K562 (cell line): ENCODE measurements around the gene EMC1. TPM values are rescaled to one million over a fixed set of nuclear protein-coding genes. Genes with fewer than 3 reads are reported as not detected.

ENCODE experiments used
- EZH2 ChIP-seq: IDR thresholded peaks from 2 replicates; pipeline ENCODE4 v1.6.1; 2012; ENCODE audit warnings: low read depth, mild to moderate bottlenecking, inconsistent platforms, low read length, borderline replicate concordance
- HSF4 ChIP-seq: fragments of 250-450 bp; sonication (Bioruptor Pico); IDR thresholded peaks from 2 replicates; pipeline ENCODE4 v2.1.2; 2022; ENCODE audit warnings: mild to moderate bottlenecking, moderate library complexity, borderline replicate concordance
- KAT7 ChIP-seq: sonication (generic); formaldehyde crosslinking; IDR thresholded peaks from 2 replicates; pipeline ENCODE4 v1.8.0; 2022; ENCODE audit warnings: missing genetic modification reagents, mild to moderate bottlenecking, borderline replicate concordance
- MECOM ChIP-seq: fragments of 250-450 bp; sonication (Bioruptor Pico); IDR thresholded peaks from 2 replicates; pipeline ENCODE4 v1.8.0; 2022; ENCODE audit warnings: inconsistent platforms
- NBN ChIP-seq: fragments of 450-650 bp; IDR thresholded peaks from 2 replicates; pipeline ENCODE4 v1.6.1; 2016; ENCODE audit warnings: low read depth, mild to moderate bottlenecking
- NCOR1 ChIP-seq: fragments of 450-650 bp; IDR thresholded peaks from 2 replicates; pipeline ENCODE4 v1.6.1; 2016; ENCODE audit warnings: mild to moderate bottlenecking, moderate library complexity
- NFE2 ChIP-seq: IDR thresholded peaks from 2 replicates; pipeline ENCODE4 v1.6.1; 2014; ENCODE audit warnings: antibody characterized with exemption, low read depth
- PCBP2 ChIP-seq: fragments of 200-400 bp; formaldehyde crosslinking; IDR thresholded peaks from 2 replicates; pipeline ENCODE4 v1.6.1; 2018; ENCODE audit warnings: low read length, low read depth, mild to moderate bottlenecking, moderate library complexity; ENCODE audit not compliant: poor library complexity, severe bottlenecking
- RFX7 ChIP-seq: fragments of 250-450 bp; sonication (Bioruptor Pico); IDR thresholded peaks from 2 replicates; pipeline ENCODE4 v1.5.1; 2021; ENCODE audit warnings: mild to moderate bottlenecking
- RNF2 ChIP-seq: sonication (generic); IDR thresholded peaks from 2 replicates; pipeline ENCODE4 v1.6.1; 2016
- SOX6 ChIP-seq: fragments of 450-650 bp; IDR thresholded peaks from 2 replicates; pipeline ENCODE4 v1.6.1; 2014; ENCODE audit warnings: mild to moderate bottlenecking
- SPI1 ChIP-seq: IDR thresholded peaks from 2 replicates; pipeline ENCODE4 v1.6.1; 2011; ENCODE audit warnings: low read depth, low read length, control low read depth, borderline replicate concordance
- STAT5A ChIP-seq: IDR thresholded peaks from 2 replicates; pipeline ENCODE4 v1.6.1; 2012; ENCODE audit warnings: low read length, inconsistent platforms, borderline replicate concordance
- ZBTB7A ChIP-seq: IDR thresholded peaks from 2 replicates; pipeline ENCODE4 v1.6.1; 2011; ENCODE audit warnings: low read depth, mild to moderate bottlenecking, low read length, moderate library complexity, borderline replicate concordance; ENCODE audit not compliant: control insufficient read depth
- ZC3H8 ChIP-seq: fragments of 450-650 bp; IDR thresholded peaks from 2 replicates; pipeline ENCODE4 v1.6.1; 2017
- ZNF407 ChIP-seq: fragments of 450-650 bp; IDR thresholded peaks from 2 replicates; pipeline ENCODE4 v1.6.1; 2016; ENCODE audit warnings: low read depth
- ZNF644 ChIP-seq: fragments of 200-800 bp; sonication (Bioruptor generic); IDR thresholded peaks from 2 replicates; pipeline ENCODE4 v1.6.1; 2016; ENCODE audit warnings: low read depth, missing genetic modification characterization, missing compliant biosample characterization
- polyA plus RNA-seq, 8 experiments: library from polyadenylated mRNA; depleted of rRNA in 4 of 8; stranded (reverse) in 5 of 8; unstranded in 3 of 8; fragments of >200 nt; fragmentation: Nextera tagmentation in 2 of 8; fragmentation: Illumina TruSeq in 1 of 8; extraction: Ambion mirVana in 2 of 8; extraction: Trizol in 1 of 8; gene quantifications; 2 replicates each; pipeline versions ENCODE4 v1.2.1 to v1.2.3, GENCODE V29; 2011 to 2014; ENCODE audit warnings: inconsistent platforms in 1 of 8, missing spikeins in 1 of 8
- total RNA-seq, 7 experiments: library from RNA; depleted of rRNA in 6 of 7; stranded (reverse); fragments of >200 nt in 6 of 7; fragmentation: Illumina TruSeq in 2 of 7; extraction: Trizol in 2 of 7; gene quantifications; 2 replicates each; pipeline versions ENCODE4 v1.2.1 to v1.2.3, GENCODE V29; 2011 to 2021; ENCODE audit warnings: low replicate concordance in 1 of 7
- TF ChIP-seq, protein P1 (sequence below): fragments of 450-650 bp; formaldehyde crosslinking; IDR thresholded peaks from 2 replicates; pipeline ENCODE4 v1.4.0; 2022; ENCODE audit warnings: missing genetic modification characterization
- TF ChIP-seq, protein P2 (sequence below): sonication (generic); formaldehyde crosslinking; IDR thresholded peaks from 2 replicates; pipeline ENCODE4 v1.8.0; 2022; ENCODE audit warnings: mild to moderate bottlenecking, missing genetic modification reagents

EMC1 gene
- total and polyA plus RNA-seq, 9 of the 15 experiments (the other 6 are each of a cell fraction or from before 2014, with no cell fraction given), result 17.8 to 88.2 (median 37.4) TPM

DNA sequence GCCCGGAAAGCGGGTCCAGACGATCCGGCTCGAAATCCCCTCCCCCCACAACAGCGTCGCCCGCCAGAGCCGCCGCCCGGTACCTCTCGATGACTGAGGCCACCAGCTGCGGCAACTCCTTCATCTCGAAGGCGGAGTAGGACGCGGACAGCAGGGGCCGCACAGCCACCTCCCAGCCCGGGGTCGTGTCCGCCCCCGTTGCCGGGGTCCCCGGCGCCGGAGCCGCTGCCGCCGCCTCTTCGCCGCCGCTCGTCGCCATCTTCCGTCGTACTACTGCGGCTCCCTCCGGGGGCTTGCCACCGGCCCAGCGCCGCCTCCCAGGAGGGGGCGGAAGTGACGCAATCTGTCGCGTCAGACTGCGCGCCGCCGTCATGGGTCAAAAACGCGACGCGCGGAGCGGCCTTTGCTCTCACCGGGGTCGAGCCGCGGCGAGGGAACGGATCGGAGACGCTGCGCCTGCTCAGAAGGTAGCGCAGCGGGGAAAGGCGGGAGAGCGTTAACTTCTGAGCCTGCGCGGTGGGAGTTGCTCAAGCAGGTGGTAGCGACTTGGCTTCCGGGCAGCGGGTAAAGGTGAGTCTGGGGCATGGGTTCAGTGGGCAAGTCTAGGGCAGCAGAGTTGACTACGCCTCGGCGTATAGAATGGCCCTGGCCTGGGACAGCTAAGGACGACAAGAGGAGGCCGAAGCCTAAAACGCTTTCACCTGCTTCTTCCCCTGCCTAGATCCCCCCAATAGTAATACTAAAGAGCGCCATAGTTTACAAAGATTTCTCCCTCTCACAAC lies 41.1 kb downstream of the EMC1 start, which contains the start of gene UBR4 (continued):
- TF ChIP-seq ZBTB7A, result peak; percentile 77
- peak; percentile 66 for TF ChIP-seq SOX6
- TF ChIP-seq MECOM (CRISPR knock-in tag), result no peak
- no peak; the same call in 1 of the 2 replicates for TF ChIP-seq KAT7
- no peak for TF ChIP-seq ZC3H8
- no peak for TF ChIP-seq RFX7 (CRISPR knock-in tag)
- TF ChIP-seq EZH2, result no peak
- peak; percentile 94 for TF ChIP-seq NBN
- no peak for TF ChIP-seq ZNF407
- TF ChIP-seq, protein P1, sequence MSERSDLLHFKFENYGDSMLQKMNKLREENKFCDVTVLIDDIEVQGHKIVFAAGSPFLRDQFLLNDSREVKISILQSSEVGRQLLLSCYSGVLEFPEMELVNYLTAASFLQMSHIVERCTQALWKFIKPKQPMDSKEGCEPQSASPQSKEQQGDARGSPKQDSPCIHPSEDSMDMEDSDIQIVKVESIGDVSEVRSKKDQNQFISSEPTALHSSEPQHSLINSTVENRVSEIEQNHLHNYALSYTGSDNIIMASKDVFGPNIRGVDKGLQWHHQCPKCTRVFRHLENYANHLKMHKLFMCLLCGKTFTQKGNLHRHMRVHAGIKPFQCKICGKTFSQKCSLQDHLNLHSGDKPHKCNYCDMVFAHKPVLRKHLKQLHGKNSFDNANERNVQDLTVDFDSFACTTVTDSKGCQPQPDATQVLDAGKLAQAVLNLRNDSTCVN (CRISPR knock-in tag), result no peak
- TF ChIP-seq ZNF644 (tag), result no peak
- TF ChIP-seq HSF4, result no peak
- peak; percentile 65; the same call in 1 of the 2 replicates for TF ChIP-seq NCOR1
- TF ChIP-seq, protein P2, sequence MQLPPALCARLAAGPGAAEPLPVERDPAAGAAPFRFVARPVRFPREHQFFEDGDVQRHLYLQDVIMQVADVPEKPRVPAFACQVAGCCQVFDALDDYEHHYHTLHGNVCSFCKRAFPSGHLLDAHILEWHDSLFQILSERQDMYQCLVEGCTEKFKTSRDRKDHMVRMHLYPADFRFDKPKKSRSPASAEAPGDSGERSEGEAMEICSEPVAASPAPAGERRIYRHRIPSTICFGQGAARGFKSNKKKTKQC (CRISPR knock-in tag), result peak; percentile 68
- no peak for TF ChIP-seq NFE2
- TF ChIP-seq SPI1, result 0 out of 2 replicates have a peak, but pooled peaks have one; percentile 35
- TF ChIP-seq STAT5A, result no peak
- TF ChIP-seq RNF2, result peak; percentile 64
- no peak for TF ChIP-seq PCBP2
